SW480 (cell line): ENCODE results near the gene MRGPRD.

Source experiments
- DNase-seq: peaks from one replicate; pipeline ENCODE4 v3.0.0-alpha.2; 2016; ENCODE audit warnings: low spot score

The MRGPRD gene, protein sequence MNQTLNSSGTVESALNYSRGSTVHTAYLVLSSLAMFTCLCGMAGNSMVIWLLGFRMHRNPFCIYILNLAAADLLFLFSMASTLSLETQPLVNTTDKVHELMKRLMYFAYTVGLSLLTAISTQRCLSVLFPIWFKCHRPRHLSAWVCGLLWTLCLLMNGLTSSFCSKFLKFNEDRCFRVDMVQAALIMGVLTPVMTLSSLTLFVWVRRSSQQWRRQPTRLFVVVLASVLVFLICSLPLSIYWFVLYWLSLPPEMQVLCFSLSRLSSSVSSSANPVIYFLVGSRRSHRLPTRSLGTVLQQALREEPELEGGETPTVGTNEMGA

DNA sequence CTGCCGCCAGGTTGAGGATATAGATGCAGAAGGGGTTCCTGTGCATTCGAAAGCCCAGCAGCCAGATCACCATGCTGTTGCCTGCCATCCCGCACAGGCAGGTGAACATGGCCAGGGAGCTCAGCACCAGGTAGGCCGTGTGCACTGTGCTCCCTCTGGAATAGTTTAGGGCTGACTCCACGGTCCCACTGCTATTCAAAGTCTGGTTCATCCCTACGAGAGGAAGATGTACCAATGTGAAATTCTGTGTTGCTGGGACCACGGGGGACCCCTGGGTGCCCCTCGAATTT is at the start of gene MRGPRD:
Gene MRGPRD, minus strand, starts transcription at position 211 of the 290 bp plus-strand sequence. Its CDS starts 0 bp downstream, at position 211.
- no peak for DNase-seq

DNA sequence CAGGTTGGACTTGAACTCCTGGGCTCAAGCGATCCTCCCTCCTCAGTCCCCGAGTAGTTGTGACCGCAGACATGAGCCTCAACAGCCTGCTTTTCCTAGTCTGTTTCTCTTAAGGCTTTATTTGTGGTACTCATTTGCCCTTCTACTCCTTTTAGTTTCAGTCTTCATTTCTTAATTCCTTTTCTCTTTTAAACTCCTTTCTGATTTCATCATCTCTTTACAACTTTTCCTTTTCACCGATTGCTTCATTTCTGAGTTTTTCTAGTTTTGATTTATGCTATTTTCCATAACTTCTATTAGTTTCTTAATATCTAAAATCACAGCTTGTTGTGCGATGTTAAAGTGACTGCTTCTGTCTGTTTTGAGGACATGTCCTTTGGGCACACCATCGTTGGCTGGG is 49.5 kb upstream of the MRGPRD start:
- no peak for DNase-seq

DNA sequence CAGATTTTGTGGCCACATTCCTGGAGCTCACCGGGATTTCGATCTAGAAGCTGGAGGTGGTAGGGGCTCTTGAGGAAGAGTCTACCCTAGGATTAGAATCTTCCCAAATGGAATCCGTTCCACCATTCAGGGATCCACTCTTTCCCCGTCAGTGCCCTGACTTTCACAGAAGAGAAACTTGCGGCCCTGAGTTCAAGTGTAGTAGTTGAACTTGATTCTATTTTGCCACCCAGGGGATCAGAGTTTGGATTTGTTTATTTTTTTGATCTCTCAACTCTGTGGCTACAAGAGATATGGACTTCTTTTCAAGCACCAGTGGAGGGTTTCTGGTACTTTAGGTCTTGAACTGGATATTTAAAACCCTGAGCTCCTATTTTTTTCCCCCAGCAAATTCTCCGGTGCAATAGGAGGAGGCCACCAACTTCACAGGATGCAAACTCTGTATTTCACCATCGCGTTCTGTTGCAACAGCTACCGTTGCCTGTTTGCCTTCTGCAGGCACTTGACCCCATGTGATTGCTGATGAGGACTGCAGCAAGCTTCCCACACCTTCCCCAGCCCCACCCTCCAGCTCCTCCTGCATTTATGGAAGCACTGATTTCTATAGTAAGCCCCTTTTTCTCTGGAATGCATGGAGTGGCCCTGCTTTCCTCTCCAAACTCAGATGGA is 47.1 kb upstream of the MRGPRD start:
- no peak for DNase-seq

DNA sequence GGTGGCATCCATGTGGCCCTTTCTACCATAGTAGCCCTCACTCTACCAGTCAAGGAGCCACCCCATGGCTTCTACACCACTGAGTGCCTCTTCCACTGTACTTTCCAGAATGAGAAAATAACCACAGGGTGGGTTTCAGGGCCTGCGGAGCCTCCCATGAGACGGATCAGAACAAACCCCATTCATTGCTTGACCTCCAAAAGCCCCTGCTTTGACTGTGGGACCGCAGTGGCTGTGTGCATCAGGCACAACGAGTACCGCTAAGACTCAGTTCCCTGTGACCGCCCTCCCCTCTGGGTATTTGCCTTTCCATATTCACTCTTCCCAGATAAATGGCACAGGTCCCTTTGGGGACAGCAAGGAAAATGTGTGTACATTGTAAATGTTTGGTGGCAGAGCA is 43.7 kb upstream of the MRGPRD start:
- DNase-seq: no peak

DNA sequence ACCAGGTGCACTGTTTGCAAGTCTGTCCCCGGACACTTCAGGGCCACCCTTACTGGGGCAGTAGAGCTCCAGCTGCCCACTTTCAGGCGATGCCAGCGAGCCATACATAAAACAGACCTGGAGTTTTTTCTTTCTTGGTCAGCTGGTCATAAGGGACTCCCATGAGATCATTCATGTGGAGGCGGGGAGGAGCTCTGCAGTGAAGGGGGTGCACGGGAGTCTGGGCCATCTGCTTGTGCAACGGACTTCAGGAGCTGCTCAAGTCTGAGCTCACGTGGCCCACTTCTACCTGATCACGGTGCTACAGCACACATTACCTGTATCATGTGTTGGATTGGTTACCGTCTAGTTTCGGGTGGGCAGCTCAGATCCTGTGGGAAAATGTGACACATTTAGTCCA is 41.5 kb upstream of the MRGPRD start:
- no peak for DNase-seq

DNA sequence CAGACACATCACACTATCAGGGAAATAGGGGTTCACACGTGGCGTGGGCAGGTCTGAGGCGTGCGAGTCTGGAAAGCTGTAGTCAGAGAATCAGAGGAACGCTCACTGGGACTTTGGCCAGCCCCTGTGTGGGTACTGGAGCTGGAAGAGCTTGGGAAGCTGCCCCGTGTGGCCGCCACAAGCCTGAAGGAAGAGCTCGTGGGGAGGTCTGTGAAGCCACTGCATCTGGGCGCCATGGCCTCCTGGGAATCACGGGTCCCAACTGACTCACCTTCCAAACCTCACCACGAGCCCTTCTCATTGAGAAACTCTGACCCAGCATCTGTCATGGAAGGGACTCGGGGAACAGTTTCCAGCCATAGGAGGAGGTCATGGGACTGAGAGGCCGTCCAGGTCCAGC is 38.1 kb upstream of the MRGPRD start:
- DNase-seq: no peak

DNA sequence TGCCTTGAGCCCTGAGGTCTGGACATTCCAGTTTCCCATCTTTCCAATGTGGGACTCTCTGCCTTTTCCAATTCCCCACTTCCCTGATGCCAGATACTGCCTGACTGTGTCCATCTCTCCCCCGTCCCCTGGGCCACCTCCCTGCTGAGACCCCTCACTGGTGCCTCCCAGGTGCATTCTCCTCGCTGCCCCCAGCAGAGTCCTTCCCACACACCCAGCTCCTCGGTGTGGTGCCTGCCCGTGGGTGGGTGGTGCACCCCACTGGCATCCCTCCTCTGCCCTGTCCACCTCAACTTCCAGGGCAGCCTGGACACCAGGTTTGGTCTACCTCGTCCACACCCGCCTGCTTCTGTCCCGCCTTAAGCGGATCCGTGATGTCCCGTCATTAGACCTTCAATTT is 37.2 kb upstream of the MRGPRD start:
- DNase-seq: no peak

DNA sequence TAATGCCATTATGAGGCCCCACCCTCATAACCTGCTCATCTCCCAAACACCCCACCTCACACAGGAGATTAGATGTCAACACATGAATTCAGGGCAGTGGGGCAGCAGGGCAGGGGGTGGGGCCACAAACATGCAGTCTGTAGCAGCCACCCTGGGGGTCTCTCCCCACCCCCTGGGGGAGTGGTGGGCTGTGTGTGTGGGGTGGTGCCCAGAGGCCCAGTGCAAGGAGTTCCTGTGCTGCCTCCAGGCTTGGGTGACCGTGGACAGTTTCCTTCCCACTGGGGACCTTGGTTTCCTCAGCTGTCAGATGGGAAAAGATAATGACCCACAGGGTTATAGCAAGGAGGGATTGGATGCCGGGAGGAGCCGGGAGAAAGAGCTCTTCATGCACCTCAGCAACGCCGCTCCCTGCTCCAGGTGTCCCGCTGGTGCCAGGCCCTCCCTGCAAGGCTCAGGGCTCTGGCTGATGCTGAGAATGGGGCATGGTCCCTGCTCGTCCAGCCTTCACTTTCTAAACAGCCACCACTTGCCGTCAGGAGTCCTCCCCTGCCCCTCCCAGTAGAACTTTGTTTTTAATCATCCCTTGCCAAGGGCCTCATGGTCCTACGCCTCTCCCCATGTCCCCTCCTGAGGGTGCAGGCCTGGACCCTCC is 34.2 kb upstream of the MRGPRD start:
- DNase-seq: no peak

DNA sequence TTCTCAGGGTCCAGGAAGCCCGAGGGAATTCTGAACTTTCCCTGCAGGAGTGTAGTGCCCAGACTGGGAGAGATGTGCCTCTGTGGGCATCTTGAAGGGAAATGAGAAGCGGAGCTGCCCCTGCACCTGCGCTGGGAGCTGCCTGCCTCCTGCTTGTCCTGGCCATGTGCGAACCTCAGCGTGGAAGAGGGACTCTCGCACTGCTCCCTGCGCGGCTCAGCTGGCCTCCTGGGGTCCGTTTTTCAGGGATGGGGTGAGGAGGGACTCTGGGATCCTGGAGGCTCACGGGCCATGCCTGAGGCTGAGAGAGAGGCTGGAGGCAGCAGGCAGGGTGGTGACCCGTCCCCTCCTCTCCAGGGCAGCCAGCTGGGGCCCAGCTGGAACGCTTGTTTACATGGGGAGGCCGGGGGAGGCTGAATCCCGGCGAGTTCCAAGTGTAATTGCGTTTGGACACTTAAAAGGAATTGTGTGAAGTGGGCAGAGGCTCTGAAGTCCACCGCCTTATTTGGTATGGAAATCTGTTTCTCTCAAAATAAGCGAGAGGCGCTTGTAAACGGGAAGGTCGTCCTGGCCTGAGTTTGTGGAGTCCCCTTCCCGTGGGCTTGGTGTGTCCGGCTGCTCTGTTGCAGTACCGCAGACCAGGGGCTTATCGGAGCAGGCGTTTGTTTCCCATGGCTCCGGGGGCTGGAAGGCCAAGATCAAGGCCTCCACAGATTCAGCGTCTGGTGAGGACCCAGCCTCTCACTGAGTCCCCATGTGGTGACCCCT is 33.5 kb upstream of the MRGPRD start:
- no peak for DNase-seq

DNA sequence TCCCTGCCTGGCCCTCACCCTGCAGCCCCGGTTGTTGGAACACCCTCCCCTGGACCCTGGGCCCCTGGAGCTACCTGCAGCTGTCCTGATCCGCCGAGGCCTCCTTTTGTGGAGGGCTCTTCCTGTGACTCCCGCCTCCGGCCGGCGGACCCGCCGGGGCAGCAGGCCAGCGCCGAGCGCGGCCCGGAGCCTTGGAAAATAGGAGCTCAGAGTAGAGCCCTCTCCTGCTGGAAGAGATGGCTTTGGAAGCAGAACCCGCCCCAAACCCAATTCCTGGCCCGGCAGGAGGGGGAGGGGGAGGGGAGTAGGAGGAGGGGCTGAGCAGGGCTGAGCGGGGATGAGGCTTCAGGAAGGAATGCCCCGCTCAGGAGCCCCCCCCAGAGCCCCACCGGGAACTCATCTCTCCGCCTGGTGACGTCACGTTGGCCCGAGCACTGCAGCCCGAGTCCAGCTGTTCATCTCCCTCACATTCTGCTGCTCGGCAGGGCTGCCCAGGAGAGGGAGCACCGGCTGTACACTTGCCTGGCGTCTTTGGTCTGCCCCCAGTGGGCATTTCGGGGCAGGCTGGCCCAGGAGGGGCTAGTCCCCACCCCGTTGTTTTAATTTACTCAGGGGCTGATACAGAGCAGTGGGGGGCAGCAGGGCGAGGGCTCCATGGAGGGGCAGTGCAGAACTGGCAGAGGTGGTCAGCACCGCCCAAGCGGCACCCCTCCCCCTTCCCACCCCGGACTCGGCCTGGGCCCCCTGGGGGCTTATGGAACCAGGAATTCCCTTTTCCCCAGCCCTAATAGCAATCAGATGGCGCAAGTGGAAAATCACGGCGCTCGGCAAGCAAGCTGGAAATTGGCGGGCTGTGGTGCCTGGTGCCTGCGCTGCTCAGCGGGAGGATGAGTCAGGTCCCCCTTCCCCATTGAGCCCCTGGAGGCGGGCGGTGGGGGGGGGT is 32.5 kb upstream of the MRGPRD start, which contains the start of gene MRGPRF:
Gene MRGPRF, minus strand, starts transcription at position 238 of the 943 bp plus-strand sequence. CDS start 3,345 bp downstream, outside the sequence.
- DNase-seq: no peak

DNA sequence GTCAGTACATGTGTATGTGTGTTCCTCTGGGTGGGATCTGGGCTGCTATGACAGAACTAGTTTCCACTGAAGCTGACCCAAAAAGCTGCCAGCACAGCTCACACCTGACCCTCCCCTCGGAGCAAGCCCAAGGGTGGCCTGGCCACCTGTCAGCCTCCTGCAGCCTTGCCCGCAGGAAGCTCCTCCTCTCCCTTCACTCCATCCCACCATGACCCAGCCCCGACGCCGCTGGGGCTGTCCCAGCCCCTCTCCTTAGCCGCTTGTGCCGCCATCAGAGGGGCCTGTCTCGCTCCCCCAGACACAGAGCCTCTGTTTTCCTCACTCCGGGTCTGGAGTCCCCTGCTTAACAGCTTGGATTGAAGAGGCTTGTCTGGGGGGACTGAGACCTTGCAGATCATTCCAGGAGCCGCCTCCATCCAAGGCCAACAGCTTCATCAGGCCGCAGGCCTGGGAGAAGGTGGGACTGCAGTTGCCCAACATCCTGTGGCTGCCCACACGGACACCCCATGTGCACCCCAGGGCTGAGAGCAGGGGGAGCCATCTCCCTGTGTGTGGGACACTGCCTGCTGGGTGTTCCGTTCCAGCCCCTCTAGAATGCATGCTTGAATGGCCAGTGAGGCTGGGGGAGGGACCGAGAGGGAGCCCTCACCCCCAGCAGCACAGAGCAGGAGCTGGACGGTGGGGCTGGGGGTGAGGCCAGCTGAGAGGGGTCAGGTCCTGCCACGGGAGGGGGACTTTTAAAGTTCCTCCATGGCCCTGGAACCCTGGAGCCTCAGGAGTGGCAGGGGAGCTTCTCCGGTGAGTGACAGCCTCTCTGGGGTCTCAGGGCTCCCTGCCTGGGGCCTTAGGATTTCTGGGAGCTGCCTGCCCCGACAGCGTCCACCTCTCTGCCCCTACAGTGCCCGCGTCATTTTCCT is 31.6 kb upstream of the MRGPRD start:
- DNase-seq: no peak

DNA sequence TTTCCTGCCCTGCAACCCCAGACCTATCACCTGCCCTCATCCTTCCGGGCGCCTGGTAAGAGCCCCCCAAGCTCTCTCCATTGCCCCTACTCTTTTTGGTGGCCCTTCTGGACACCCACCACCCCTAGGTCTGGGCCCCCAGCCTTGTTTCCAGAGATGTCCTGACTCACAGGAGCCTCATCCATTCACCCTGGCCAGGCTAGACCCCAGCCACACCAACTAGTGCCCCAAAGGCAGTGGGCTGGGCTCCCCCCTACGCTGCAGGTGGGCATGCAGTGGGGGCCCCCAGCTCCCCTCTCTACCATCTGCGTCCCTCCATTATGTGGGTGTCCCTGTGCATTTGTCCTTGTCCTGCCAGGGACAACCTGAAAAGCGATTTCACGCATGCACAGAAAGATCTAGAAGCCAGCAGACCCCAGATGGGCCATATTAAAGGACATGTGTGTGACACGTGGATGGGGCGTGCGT is 30.9 kb upstream of the MRGPRD start:
- no peak for DNase-seq

DNA sequence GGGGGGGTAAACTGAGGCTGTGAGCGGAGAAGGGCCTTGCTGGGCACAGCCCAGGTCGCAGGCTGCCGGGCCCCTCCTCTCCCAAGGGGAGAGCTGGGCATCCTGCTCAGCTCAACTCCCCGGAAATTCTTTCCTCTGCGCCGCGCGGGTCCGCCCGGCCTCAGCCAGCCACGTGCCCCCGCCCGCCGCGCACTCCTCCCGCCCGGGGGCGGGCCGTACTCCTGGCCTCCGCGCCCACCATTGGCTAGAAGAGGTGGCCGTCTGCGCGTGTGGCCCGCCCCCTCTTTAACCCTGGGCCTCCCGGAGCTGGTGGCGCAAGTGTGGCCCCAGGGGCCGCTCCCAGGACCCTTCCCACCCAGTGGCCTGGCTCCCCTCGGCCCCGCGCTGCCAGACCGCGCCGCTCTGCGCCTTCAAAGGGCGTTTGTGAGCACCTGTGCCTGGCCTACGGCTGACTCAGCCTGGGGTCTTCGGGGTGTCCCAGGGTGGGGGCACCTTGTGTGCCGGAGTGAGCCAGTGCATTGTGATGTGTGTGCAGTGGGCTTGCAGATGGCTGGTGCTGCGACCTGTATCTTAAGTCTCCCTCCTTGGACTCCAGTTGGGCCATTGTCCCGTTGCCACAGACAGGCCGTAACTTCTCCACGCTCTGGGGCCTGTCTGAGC is 30.3 kb upstream of the MRGPRD start:
- DNase-seq: peak; percentile 84

DNA sequence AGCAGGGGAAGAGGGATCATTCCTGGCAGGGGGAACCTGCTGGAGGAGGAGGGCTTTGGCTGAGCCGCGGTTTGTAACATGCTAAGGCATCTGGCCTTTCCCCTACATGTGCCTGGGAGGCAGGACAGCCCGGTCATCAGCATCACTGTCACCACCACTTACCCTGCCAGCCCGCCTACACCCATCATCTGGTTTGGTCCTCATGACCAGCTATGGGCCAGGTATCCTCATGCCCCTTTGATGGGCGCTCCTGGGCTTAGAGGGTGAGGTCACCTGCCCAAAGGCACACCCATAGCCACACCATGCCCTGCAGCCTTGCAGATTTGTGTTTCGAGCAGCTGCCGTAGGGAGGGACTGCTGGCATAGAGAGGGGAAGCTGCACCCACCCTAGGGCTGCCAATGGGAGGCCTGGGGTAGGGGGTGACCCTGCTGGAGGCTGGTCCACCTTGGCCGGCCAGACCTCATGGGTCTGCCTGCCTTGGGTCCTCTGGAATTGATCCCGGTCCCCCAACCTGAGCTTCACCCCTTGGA is 29.6 kb upstream of the MRGPRD start:
- peak; percentile 81 for DNase-seq

DNA sequence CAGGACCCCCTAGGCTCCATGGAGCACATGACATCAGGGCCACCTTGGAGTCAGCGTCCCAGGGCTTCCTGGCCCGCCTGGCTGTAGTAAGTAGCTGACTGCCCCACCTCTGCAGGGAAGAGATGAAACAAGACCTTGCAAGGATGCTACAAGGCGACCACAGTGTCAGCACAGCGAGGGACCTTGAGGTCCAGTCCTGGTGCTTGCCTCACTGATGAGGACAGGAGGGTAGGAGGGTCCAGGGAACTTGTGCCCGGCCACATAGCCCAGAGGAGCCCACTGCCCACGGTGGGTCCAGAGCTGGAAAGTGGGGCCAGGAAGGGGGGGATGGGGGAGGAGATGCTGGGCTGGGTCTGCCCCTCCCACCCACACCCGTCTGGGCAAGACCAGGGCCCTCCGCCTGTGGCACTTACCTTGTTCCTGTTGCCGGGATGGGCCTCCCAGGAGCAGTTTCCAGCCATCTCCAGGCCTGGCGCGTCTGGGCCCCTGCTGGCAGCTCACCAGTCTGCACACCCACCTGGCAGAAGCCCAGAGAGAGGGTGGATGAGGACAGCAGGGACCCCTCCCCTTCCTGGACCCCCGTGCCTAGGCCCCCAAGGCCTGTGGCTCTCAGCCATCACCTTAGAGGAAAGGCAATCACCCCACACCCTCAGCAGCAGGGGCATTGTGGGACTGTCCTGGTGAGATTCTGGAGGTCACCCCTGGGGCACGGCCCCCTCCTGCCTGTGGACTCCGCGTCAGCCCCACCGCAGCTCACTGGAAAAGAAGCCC is 28.8 kb upstream of the MRGPRD start:
- DNase-seq: no peak

DNA sequence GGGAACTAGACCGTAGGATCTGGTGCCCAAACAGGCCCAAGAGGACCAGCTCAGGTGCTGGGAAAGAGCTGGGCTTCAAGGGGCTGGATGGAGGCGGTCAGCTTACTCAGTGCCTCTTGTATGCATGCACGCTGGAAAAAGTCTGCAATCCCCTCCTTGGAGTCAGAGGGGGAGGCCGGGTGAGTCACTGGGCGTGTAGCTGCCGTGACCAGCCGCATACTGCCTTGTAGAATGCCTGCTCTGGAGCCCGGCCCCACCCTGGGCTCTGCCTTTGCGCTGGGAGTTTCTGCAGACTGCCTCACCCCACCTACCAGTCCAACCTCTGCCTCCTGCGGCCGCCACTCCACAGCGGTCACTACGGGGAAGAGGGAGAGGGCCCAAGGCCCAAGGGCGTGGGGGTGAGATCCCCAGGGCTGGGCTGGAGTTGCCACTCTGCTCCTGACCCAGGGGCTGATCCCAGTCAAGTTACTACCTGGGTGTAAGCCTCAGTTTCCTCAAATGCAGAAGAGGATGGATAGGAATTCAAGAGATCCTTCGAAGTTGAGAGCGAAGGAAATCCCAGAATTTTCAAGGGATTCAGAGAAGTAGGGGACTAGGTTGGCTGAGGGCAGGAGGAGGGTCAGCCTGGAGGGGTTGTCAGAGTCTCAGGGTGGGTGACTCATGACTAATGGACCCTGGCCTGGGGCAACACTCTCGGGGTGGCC is 28.1 kb upstream of the MRGPRD start:
- DNase-seq: peak; percentile 96

DNA sequence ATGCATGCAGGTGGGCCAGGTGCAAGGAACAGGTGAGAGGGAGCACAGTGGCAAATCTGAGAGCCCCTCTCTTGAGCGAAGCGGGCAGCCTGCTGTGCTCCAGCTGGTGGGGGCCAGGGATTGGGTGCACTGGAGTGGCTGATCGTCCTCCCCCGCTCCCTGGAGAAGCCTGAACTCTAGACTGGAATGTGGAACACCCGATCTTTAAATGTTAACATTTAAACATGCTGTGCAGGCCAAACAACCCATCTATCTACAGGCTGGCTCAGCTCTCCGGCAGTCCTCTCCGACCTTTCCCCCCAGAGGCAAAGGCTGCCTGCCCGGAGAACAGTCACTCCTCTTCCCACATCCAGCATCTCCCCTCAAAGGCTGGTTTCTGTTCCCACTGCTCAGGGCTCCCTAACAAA is 27.2 kb upstream of the MRGPRD start:
- DNase-seq: no peak

DNA sequence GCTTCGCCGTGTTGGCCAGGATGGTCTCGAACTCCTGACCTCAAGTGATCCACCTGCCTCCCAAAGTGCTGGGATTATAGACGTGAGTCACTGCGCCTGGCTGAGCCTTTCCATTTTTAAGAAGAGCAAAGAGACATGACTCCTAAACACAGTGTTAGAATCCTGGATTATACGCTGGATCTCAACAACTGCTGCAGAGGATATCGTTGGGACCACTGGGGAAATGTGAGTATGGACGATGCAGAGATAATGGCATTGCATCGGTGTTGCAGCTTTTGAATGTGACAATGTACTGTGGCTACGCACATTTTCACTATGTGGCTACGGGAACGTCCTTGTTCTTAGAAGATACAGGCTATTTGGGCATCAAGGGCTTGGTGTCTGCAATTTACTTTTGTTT is 26.0 kb upstream of the MRGPRD start:
- no peak for DNase-seq
